ENCODE results near the gene CCDC87.

The CCDC87 gene

GRCh38 chr11:66580803-66581202 is 12.1 kb downstream of the CCDC87 start:
- DNase-seq (ENCODE audit: low read depth in 3 of 3): no peak

GRCh38 chr11:66579017-66579606 is 13.8 kb downstream of the CCDC87 start:
- peak; percentile 73 to 85 (median 74) for DNase-seq (ENCODE audit: low read depth in 3 of 3)

GRCh38 chr11:66570850-66571180 is 22.0 kb downstream of the CCDC87 start:
- no peak for DNase-seq (ENCODE audit: low read depth in 3 of 3)

GRCh38 chr11:66570079-66570849 is 22.6 kb downstream of the CCDC87 start:
- no peak for DNase-seq (ENCODE audit: low read depth in 3 of 3)

GRCh38 chr11:66569076-66569475 is 23.8 kb downstream of the CCDC87 start:
- no peak for DNase-seq (ENCODE audit: low read depth in 3 of 3)

- DNase-seq (ENCODE audit: low read depth in 3 of 3): peak; percentile 31 to 73 (median 51)
These were observed 24.5 kb downstream of the CCDC87 start, which contains the start of gene CTSF for GRCh38 chr11:66568124-66568916. CTSF (minus strand) TSS chr11:66568606; CDS start chr11:66568486, 120 bp downstream.

GRCh38 chr11:66567787-66568123 is 25.1 kb downstream of the CCDC87 start:
- DNase-seq (ENCODE audit: low read depth in 3 of 3): no peak

GRCh38 chr11:66566221-66566620 is 26.6 kb downstream of the CCDC87 start:
- DNase-seq (ENCODE audit: low read depth in 3 of 3): no peak

GRCh38 chr11:66564984-66565383 is 27.9 kb downstream of the CCDC87 start:
- no peak for DNase-seq (ENCODE audit: low read depth in 3 of 3)

GRCh38 chr11:66564538-66564937 is 28.3 kb downstream of the CCDC87 start:
- no peak for DNase-seq (ENCODE audit: low read depth in 3 of 3)

- DNase-seq (ENCODE audit: low read depth in 3 of 3): no peak
These were observed 29.0 kb downstream of the CCDC87 start for GRCh38 chr11:66563832-66564231.

- DNase-seq (ENCODE audit: low read depth in 3 of 3): no peak
These were observed 29.8 kb downstream of the CCDC87 start for GRCh38 chr11:66562907-66563583.

- DNase-seq (ENCODE audit: low read depth in 3 of 3): no peak
These were observed 30.6 kb downstream of the CCDC87 start for GRCh38 chr11:66562275-66562674.

- DNase-seq (ENCODE audit: low read depth in 3 of 3): no peak
These were observed 31.0 kb downstream of the CCDC87 start for GRCh38 chr11:66561975-66562248.

GRCh38 chr11:66561178-66561974 is 31.5 kb downstream of the CCDC87 start:
- DNase-seq (ENCODE audit: low read depth in 3 of 3): no peak

GRCh38 chr11:66559866-66560676 is 32.8 kb downstream of the CCDC87 start:
- DNase-seq (ENCODE audit: low read depth in 3 of 3): no peak

GRCh38 chr11:66559142-66559865 is 33.6 kb downstream of the CCDC87 start:
- DNase-seq (ENCODE audit: low read depth in 3 of 3): peak in 1 of 3 experiments; percentile 29

GRCh38 chr11:66557733-66558326 is 35.0 kb downstream of the CCDC87 start:
- no peak for DNase-seq (ENCODE audit: low read depth in 3 of 3)

- no peak for DNase-seq (ENCODE audit: low read depth in 3 of 3)
These were observed 36.8 kb downstream of the CCDC87 start for GRCh38 chr11:66556086-66556485.

GRCh38 chr11:66555416-66555815 is 37.4 kb downstream of the CCDC87 start:
- no peak for DNase-seq (ENCODE audit: low read depth in 3 of 3)

Measured in stimulated activated CD4-positive, alpha-beta T cell treated with anti-CD3 and anti-CD28 coated beads, TNF-alpha, amount 100 ng/mL, for 24 hours (primary cell).